Esophagus squamous epithelium (tissue), 4 donors: ENCODE results near the gene RNF141.

Experiments used
- POLR2A ChIP-seq, 4 donors: fragments of 450-650 bp; IDR thresholded peaks; one replicate each; pipeline ENCODE4 v1.6.1; 2017; ENCODE audit warnings: antibody characterized with exemption in 4 of 4, mild to moderate bottlenecking in 4 of 4, moderate library complexity in 3 of 4
- TF ChIP-seq, protein P1 (sequence below), 6 experiments: fragments of 450-650 bp in 4 of 6; fragments of 200-600 bp in 2 of 6; sonication (generic) in 2 of 6; IDR thresholded peaks; one replicate each; pipeline ENCODE4 v1.5.1; 2016 to 2019; ENCODE audit warnings: antibody characterized with exemption in 6 of 6, mild to moderate bottlenecking in 4 of 6, moderate library complexity in 4 of 6

DNA sequence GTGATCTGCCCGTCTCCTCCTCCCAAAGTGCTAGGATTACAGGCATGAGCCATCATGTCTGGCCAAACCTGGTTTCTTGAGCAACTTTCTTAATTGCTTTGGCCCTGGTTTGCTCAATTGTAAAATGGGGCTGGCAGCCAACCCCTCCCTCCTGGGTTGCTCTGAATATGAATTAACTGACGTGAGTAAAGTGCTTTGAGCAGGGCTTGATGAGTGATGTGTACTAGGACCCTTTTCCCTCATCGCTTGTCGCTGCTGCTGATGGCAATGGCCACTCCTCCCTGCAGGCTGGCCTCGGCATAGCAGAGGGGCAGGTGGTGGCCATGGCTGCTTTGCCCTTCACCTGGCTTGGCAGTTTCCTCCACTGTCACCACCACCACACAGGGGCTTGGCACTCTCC lies 41.5 kb downstream of the RNF141 start:
- TF ChIP-seq, protein P1, sequence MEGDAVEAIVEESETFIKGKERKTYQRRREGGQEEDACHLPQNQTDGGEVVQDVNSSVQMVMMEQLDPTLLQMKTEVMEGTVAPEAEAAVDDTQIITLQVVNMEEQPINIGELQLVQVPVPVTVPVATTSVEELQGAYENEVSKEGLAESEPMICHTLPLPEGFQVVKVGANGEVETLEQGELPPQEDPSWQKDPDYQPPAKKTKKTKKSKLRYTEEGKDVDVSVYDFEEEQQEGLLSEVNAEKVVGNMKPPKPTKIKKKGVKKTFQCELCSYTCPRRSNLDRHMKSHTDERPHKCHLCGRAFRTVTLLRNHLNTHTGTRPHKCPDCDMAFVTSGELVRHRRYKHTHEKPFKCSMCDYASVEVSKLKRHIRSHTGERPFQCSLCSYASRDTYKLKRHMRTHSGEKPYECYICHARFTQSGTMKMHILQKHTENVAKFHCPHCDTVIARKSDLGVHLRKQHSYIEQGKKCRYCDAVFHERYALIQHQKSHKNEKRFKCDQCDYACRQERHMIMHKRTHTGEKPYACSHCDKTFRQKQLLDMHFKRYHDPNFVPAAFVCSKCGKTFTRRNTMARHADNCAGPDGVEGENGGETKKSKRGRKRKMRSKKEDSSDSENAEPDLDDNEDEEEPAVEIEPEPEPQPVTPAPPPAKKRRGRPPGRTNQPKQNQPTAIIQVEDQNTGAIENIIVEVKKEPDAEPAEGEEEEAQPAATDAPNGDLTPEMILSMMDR (IDR thresholded peaks at IDR 0.05), result no peak
- TF ChIP-seq POLR2A (IDR thresholded peaks at IDR 0.05), result no peak
